Lower leg skin (tissue), 4 donors: ENCODE measurements around the gene MPZL3. TPM values are rescaled to one million over a fixed set of nuclear protein-coding genes. Genes with fewer than 3 reads are reported as not detected.

Experiments
- DNase-seq, 2 donors: peaks; one replicate each; pipeline ENCODE4 v3.0.0-alpha.2; 2019; ENCODE audit warnings: low spot score in 2 of 2
- H3K4me3 ChIP-seq: fragments of 200-600 bp; sonication (generic); 2 replicates; pipeline ENCODE4 v1.5.1; 2017; ENCODE audit warnings: mild to moderate bottlenecking, low read depth; ENCODE audit not compliant: poor library complexity, severe bottlenecking
- POLR2A ChIP-seq, 2 donors: fragments of 450-650 bp; IDR thresholded peaks; one replicate each; pipeline ENCODE4 v1.6.1; 2016 to 2017; ENCODE audit warnings: antibody characterized with exemption in 2 of 2, mild to moderate bottlenecking in 1 of 2, moderate library complexity in 1 of 2
- WGBS, 2 donors: methylation state at CpG; one replicate each; pipeline ENCODE4 v1.1.5; 2018; 5-methylcytosine and 5-hydroxymethylcytosine counted together
- intact Hi-C: fragments of 100-400 bp; cut with DNase I; formaldehyde crosslinking; loops from one replicate; pipeline ENCODE4 v1.15.0; 2023; ENCODE audit warnings: low total_unique reads
- total RNA-seq, 4 donors: library from RNA; depleted of rRNA; stranded (reverse); fragments of >200 nt; gene quantifications; one replicate each; pipeline ENCODE4 v1.1.0, GENCODE V29; 2016
- TF ChIP-seq, protein P1 (sequence below), 3 donors: fragments of 450-650 bp; IDR thresholded peaks; one replicate each; pipeline ENCODE4 v1.5.1; 2016; ENCODE audit warnings: antibody characterized with exemption in 3 of 3, mild to moderate bottlenecking in 3 of 3, moderate library complexity in 2 of 3

MPZL3 gene
- total RNA-seq, 4 donors from 2014 or later = 55.9 to 120 (median 91.2) TPM

GRCh38 chr11:118214210-118214914 is 37.8 kb downstream of the MPZL3 start:
- no peak for TF ChIP-seq POLR2A (IDR thresholded peaks at IDR 0.05)
- TF ChIP-seq, protein P1, sequence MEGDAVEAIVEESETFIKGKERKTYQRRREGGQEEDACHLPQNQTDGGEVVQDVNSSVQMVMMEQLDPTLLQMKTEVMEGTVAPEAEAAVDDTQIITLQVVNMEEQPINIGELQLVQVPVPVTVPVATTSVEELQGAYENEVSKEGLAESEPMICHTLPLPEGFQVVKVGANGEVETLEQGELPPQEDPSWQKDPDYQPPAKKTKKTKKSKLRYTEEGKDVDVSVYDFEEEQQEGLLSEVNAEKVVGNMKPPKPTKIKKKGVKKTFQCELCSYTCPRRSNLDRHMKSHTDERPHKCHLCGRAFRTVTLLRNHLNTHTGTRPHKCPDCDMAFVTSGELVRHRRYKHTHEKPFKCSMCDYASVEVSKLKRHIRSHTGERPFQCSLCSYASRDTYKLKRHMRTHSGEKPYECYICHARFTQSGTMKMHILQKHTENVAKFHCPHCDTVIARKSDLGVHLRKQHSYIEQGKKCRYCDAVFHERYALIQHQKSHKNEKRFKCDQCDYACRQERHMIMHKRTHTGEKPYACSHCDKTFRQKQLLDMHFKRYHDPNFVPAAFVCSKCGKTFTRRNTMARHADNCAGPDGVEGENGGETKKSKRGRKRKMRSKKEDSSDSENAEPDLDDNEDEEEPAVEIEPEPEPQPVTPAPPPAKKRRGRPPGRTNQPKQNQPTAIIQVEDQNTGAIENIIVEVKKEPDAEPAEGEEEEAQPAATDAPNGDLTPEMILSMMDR (IDR thresholded peaks at IDR 0.05) = no peak
- WGBS, 2 donors = 64 to 67% methylated on average over 6 of the region's 6 CpGs
- no peak for DNase-seq
- H3K4me3 ChIP-seq = no peak overlapping the region
- intact Hi-C loops = no loop called here

DNA sequence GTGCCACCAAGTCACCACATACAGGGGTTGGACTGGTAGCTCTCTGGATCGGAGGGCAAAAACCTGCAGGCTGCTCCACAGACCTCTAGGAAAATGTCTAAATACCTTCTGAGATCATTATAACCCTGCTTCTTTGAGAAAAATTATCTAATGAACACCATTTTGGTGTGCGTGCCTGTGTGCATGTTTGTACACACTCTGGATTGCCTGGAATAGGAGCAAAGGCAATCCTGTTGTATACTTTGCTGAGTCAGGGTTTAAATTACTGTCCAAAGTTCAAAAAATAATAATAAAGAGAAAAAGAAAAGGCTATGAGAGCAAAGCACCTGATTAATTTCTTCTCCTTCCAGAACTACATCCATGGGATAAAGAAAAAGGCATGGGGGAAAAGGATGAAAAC is 38.4 kb downstream of the MPZL3 start:
- TF ChIP-seq, protein P1 (IDR thresholded peaks at IDR 0.05) = no peak
- TF ChIP-seq POLR2A (IDR thresholded peaks at IDR 0.05) = no peak
- WGBS, 2 donors = 88 to 91% methylated on average over 2 of the region's 2 CpGs
- no peak overlapping the region for H3K4me3 ChIP-seq
- intact Hi-C loops = no loop called here
- no peak for DNase-seq

- TF ChIP-seq, protein P1 (IDR thresholded peaks at IDR 0.05) = no peak
- TF ChIP-seq POLR2A (IDR thresholded peaks at IDR 0.05) = no peak
- intact Hi-C loops = no loop called here
- H3K4me3 ChIP-seq = no peak overlapping the region
Measured at GRCh38 chr11:118213201-118213600, 39.0 kb downstream of the MPZL3 start.

DNA sequence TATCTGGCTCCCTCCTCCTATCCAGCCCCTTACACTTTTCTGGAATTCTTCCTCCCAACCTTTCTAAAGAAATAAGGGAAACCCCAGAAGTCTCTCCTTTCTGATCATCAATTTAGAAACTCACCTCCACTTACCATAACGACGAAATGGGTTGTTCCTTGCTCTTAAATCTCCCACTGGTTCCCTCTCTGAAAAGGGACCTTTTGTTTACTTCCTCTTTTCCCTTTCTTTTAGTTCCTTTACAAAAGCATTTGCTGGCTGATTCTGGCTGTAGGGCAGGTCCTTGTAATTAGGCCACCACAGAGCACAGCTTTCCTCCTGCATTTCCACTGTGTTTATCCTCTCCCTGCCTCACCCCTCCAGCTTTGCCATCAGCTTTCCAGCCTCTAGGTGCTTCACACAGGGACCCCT is 39.4 kb downstream of the MPZL3 start:
- intact Hi-C loops = no loop called here
- DNase-seq = no peak
- H3K4me3 ChIP-seq = no peak overlapping the region
- WGBS, 2 donors = 72 to 74% methylated on average over 2 of the region's 2 CpGs
- TF ChIP-seq POLR2A (IDR thresholded peaks at IDR 0.05) = no peak
- TF ChIP-seq, protein P1 (IDR thresholded peaks at IDR 0.05) = no peak

More at GRCh38 chr11:118213201-118213600, 39.0 kb downstream of the MPZL3 start:
- WGBS, 2 donors = 81 to 82% methylated on average over 4 of the region's 4 CpGs
- no peak for DNase-seq

GRCh38 chr11:118212131-118212725 is 39.9 kb downstream of the MPZL3 start:
- WGBS, 2 donors = 88 to 89% methylated on average over 7 of the region's 7 CpGs
- no peak overlapping the region for H3K4me3 ChIP-seq
- TF ChIP-seq, protein P1 (IDR thresholded peaks at IDR 0.05) = no peak
- no peak for TF ChIP-seq POLR2A (IDR thresholded peaks at IDR 0.05)
- intact Hi-C loops = no loop called here
- no peak for DNase-seq
